K562 (cell line): Measurements from ENCODE around the gene PUS7. TPM values are rescaled to one million over a fixed set of nuclear protein-coding genes. Genes with fewer than 3 reads are reported as not detected.
"Not testable (repeated sequence)": the region's sequence is repeated elsewhere in the genome, so short reads cannot be mapped to it uniquely, and the experiment has no call there.

Experiments
- ATAC-seq: fragments of 200-7000 bp; cut with Tn5 transposase; 3 replicates; pipeline ENCODE4 v1.9.1; 2020; ENCODE audit warnings: moderate library complexity
- BruUV-seq: library from RNA; stranded (reverse); fragments of 400-500 nt; replicated peaks from 2 replicates; lab custom pipeline; 2021; lab: Mats Ljungman, UMichigan
- CTCF ChIA-PET: fragments of 300-600 bp; formaldehyde crosslinking; extraction: SDS; loops from one replicate; lab custom pipeline; 2021; ENCODE audit warnings: low intra/inter-chr PET ratio; lab: Yijun Ruan, JAX
- POLR2A ChIA-PET: fragments of 300-600, 350-650 bp; sonication (Branson Sonifier 250); formaldehyde crosslinking; extraction: SDS; loops from one replicate; lab custom pipeline; 2021; ENCODE audit warnings: antibody characterized with exemption, inconsistent platforms; lab: Yijun Ruan, JAX
- DNase-seq, 4 experiments: peaks; one replicate each; pipeline versions ENCODE4 v3.0.0 to v3.0.0-alpha.2; 2011 to 2018; ENCODE audit warnings: low spot score in 3 of 4, mixed read lengths in 3 of 4; ENCODE audit errors: extremely low read depth in 1 of 4
- FAIRE-seq: peaks from 2 replicates; lab custom pipeline; 2011; peaks lifted over from hg19 to GRCh38; lab: Jason Lieb, UNC
- H2AFZ ChIP-seq: 2 replicates; pipeline ENCODE4 v1.6.0; 2011; ENCODE audit warnings: low read depth, low read length, control low read depth, inconsistent platforms
- H3K27ac ChIP-seq: fragments of 200-600 bp; 3 replicates; pipeline ENCODE4 v1.8.0; 2011; ENCODE audit warnings: low read depth, mild to moderate bottlenecking, control low read depth, inconsistent platforms, low read length, moderate library complexity, mixed read lengths; ENCODE audit errors: extremely low read depth
- H3K27me3 ChIP-seq, 2 experiments: fragments of 300-600 bp in 1 of 2; 2 replicates in 1 of 2; 3 replicates in 1 of 2; pipeline versions ENCODE4 v1.6.0 to v1.8.0; 2011; ENCODE audit warnings: inconsistent platforms in 2 of 2, low read length in 2 of 2, mild to moderate bottlenecking in 1 of 2, mixed read lengths in 1 of 2, moderate library complexity in 1 of 2; ENCODE audit not compliant: control insufficient read depth in 2 of 2, insufficient read depth in 2 of 2
- H3K36me3 ChIP-seq: fragments of 300-600 bp; 3 replicates; pipeline ENCODE4 v1.8.0; 2011; ENCODE audit warnings: mild to moderate bottlenecking, low read length, inconsistent platforms; ENCODE audit not compliant: control insufficient read depth, insufficient read depth
- H3K4me1 ChIP-seq, 2 experiments: fragments of 200-600 bp in 1 of 2; replicated peaks in 1 of 2; 2 replicates in 1 of 2; 3 replicates in 1 of 2; pipeline versions ENCODE4 v1.5.1 to v1.8.0; 2011; ENCODE audit warnings: inconsistent platforms in 2 of 2, low read length in 2 of 2, mild to moderate bottlenecking in 1 of 2, mixed read lengths in 1 of 2, moderate library complexity in 1 of 2; ENCODE audit not compliant: control insufficient read depth in 2 of 2, insufficient read depth in 2 of 2
- H3K4me2 ChIP-seq: 2 replicates; pipeline ENCODE4 v1.6.1; 2011; ENCODE audit warnings: low read length, control low read depth, inconsistent platforms, mixed read lengths; ENCODE audit not compliant: insufficient read depth
- H3K4me3 ChIP-seq: fragments of 200-600 bp; sonication (generic), shearing (Covaris generic); 2 replicates; pipeline ENCODE4 v1.5.1; 2016; ENCODE audit warnings: control low read depth, inconsistent platforms
- H3K79me2 ChIP-seq: fragments of 200-600 bp; 3 replicates; pipeline ENCODE4 v1.8.0; 2011; ENCODE audit warnings: low read length, inconsistent platforms; ENCODE audit not compliant: control insufficient read depth, insufficient read depth
- H3K9ac ChIP-seq, 2 experiments: 2 replicates each; pipeline versions ENCODE4 v1.6.0 to v1.6.1; 2011; ENCODE audit warnings: low read depth in 2 of 2, low read length in 2 of 2, control low read depth in 1 of 2, inconsistent platforms in 1 of 2, mild to moderate bottlenecking in 1 of 2, mixed read lengths in 1 of 2; ENCODE audit not compliant: insufficient read depth in 1 of 2
- H3K9me1 ChIP-seq: one replicate; pipeline ENCODE4 v1.6.0; 2011; ENCODE audit warnings: inconsistent platforms, mild to moderate bottlenecking, low read length, moderate library complexity; ENCODE audit not compliant: control insufficient read depth, insufficient read depth
- H3K9me3 ChIP-seq: replicated peaks from 2 replicates; pipeline ENCODE4 v1.5.1; 2011; ENCODE audit warnings: low read depth, low read length, inconsistent platforms; ENCODE audit not compliant: control insufficient read depth, insufficient read depth
- H4K20me1 ChIP-seq: replicated peaks from 2 replicates; pipeline ENCODE4 v1.6.1; 2011; ENCODE audit warnings: low read length, inconsistent platforms, mixed read lengths; ENCODE audit not compliant: control insufficient read depth, insufficient read depth
- C11orf30 ChIP-seq: fragments of 450-650 bp; IDR thresholded peaks from 2 replicates; pipeline ENCODE4 v1.6.1; 2016; ENCODE audit warnings: low read depth, mild to moderate bottlenecking
- EHMT2 ChIP-seq: fragments of 450-650 bp; IDR thresholded peaks from 2 replicates; pipeline ENCODE4 v1.6.1; 2018; ENCODE audit warnings: antibody characterized with exemption
- PHB2 ChIP-seq: fragments of 450-650 bp; IDR thresholded peaks from 2 replicates; pipeline ENCODE4 v1.6.1; 2017; ENCODE audit warnings: low read depth
- ZNF316 ChIP-seq: fragments of 450-650 bp; IDR thresholded peaks from 2 replicates; pipeline ENCODE4 v1.6.1; 2016
- WGBS: fragments of 100-300 bp; shearing (Covaris generic); methylation state at CpG from one replicate; pipeline ENCODE4 v1.1.6; 2016; ENCODE audit warnings: low coverage, mixed read lengths; ENCODE audit not compliant: insufficient coverage; ENCODE audit errors: missing lambda C conversion rate; 5-methylcytosine and 5-hydroxymethylcytosine counted together
- in situ Hi-C: fragments of 300-500 bp; cut with MboI; formaldehyde crosslinking; loops from 4 replicates; pipeline ENCODE4 v1.15.0; 2018; ENCODE audit warnings: inconsistent platforms, mixed read lengths
- intact Hi-C: fragments of 100-400 bp; cut with micrococcal nuclease; formaldehyde crosslinking; loops from 2 replicates; pipeline ENCODE4 v1.14.2; 2022
- polyA plus RNA-seq, 8 experiments: library from polyadenylated mRNA; depleted of rRNA in 4 of 8; stranded (reverse) in 5 of 8; unstranded in 3 of 8; fragments of >200 nt; fragmentation: Nextera tagmentation in 2 of 8; fragmentation: Illumina TruSeq in 1 of 8; extraction: Ambion mirVana in 2 of 8; extraction: Trizol in 1 of 8; gene quantifications; 2 replicates each; pipeline versions ENCODE4 v1.2.1 to v1.2.3, GENCODE V29; 2011 to 2014; ENCODE audit warnings: inconsistent platforms in 1 of 8, missing spikeins in 1 of 8
- total RNA-seq, 7 experiments: library from RNA; depleted of rRNA in 6 of 7; stranded (reverse); fragments of >200 nt in 6 of 7; fragmentation: Illumina TruSeq in 2 of 7; extraction: Trizol in 2 of 7; gene quantifications; 2 replicates each; pipeline versions ENCODE4 v1.2.1 to v1.2.3, GENCODE V29; 2011 to 2021; ENCODE audit warnings: low replicate concordance in 1 of 7
- TF ChIP-seq, protein P1 (sequence below), 2 experiments: fragments of 450-650 bp; formaldehyde crosslinking in 1 of 2; IDR thresholded peaks; 2 replicates each; pipeline versions ENCODE4 v1.4.0 to v1.6.1; 2014 to 2020; ENCODE audit warnings: mild to moderate bottlenecking in 2 of 2, borderline replicate concordance in 1 of 2, low read depth in 1 of 2

Gene PUS7
- total and polyA plus RNA-seq, 9 of the 15 experiments (the other 6 are each of a cell fraction or from before 2014, with no cell fraction given) = 15.1 to 95.6 (median 63.2) TPM

DNA sequence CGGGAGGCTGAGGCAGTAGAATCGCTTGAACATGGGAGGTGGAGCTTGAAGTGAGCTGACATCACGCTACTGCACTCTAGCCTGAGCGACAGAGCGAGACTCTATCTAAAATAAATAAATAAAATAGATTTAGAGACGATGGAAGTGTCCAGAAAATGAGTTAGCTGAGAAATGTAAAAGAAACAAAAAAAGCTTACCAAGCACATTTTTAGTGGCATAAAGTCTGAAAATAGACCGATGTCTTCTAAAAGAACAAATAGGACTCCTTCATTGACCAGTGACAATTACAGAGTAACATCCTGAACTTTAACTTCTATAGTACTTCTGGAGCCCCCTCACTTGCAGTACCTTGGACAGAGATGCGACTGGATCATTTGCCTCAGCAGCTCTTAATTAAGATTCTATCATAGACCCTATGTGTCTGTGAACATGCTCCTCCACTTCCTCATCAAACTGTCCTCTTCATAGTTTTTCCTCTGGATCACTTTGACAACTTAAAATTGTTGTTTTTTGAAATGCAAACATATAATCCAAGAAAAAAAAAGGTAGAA, 108.1 kb downstream of the PUS7 start (continued):
- TF ChIP-seq, protein P1, sequence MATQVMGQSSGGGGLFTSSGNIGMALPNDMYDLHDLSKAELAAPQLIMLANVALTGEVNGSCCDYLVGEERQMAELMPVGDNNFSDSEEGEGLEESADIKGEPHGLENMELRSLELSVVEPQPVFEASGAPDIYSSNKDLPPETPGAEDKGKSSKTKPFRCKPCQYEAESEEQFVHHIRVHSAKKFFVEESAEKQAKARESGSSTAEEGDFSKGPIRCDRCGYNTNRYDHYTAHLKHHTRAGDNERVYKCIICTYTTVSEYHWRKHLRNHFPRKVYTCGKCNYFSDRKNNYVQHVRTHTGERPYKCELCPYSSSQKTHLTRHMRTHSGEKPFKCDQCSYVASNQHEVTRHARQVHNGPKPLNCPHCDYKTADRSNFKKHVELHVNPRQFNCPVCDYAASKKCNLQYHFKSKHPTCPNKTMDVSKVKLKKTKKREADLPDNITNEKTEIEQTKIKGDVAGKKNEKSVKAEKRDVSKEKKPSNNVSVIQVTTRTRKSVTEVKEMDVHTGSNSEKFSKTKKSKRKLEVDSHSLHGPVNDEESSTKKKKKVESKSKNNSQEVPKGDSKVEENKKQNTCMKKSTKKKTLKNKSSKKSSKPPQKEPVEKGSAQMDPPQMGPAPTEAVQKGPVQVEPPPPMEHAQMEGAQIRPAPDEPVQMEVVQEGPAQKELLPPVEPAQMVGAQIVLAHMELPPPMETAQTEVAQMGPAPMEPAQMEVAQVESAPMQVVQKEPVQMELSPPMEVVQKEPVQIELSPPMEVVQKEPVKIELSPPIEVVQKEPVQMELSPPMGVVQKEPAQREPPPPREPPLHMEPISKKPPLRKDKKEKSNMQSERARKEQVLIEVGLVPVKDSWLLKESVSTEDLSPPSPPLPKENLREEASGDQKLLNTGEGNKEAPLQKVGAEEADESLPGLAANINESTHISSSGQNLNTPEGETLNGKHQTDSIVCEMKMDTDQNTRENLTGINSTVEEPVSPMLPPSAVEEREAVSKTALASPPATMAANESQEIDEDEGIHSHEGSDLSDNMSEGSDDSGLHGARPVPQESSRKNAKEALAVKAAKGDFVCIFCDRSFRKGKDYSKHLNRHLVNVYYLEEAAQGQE (IDR thresholded peaks at IDR 0.05; ENCODE audit: borderline replicate concordance) = peak; percentile 96
- TF ChIP-seq, protein P1 (CRISPR knock-in tag; IDR thresholded peaks at IDR 0.05; ENCODE audit: low read depth) = no peak
- TF ChIP-seq EHMT2 (peak; percentile 63), ZNF316 (peak; percentile 95), C11orf30 (peak; percentile 89), PHB2 (no peak)

DNA sequence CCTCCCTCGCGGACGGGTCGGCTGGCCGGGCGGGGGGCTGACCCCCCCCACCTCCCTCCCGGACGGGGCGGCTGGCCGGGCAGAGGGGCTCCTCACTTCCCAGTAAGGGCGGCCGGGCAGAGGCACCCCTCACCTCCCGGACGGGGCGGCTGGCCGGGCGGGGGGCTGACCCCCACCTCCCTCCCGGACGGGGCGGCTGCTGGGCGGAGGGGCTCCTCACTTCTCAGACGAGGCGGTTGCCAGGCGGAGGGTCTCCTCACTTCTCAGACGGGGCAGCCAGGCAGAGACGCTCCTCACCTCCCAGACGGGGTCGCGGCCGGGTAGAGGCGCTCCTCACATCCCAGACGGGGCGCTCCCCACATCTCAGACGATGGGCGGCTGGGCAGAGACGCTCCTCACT, 111.3 kb downstream of the PUS7 start:
- in situ Hi-C loops, H3K4me3 ChIP-seq, H4K20me1 ChIP-seq, H3K9ac ChIP-seq, H3K9me1 ChIP-seq, H3K4me2 ChIP-seq, H3K9me3 ChIP-seq, ATAC-seq, H3K36me3 ChIP-seq, H2AFZ ChIP-seq, CTCF ChIA-PET, H3K27ac ChIP-seq, DNase-seq, H3K27me3 ChIP-seq, intact Hi-C loops, H3K79me2 ChIP-seq, POLR2A ChIA-PET, BruUV-seq, FAIRE-seq, H3K4me1 ChIP-seq: not testable (repeated sequence)
- WGBS = 68% methylated on average over 11 of the region's 36 CpGs
